DOHH2 (cell line): Measurements from ENCODE around the gene STK11.

Experiments
- H3F3A ChIP-seq: fragments of 200-600 bp; sonication (generic), shearing (Covaris generic); 2 replicates; pipeline ENCODE4 v1.6.0; 2016; ENCODE audit warnings: antibody characterized with exemption, mild to moderate bottlenecking; ENCODE audit not compliant: control insufficient read depth, insufficient read depth
- H3K27ac ChIP-seq: fragments of 200-600 bp; sonication (generic); 2 replicates; pipeline ENCODE4 v1.5.1; 2014; ENCODE audit warnings: low read depth, mild to moderate bottlenecking, low read length, moderate library complexity
- H3K27me3 ChIP-seq: fragments of 200-600 bp; sonication (generic); 2 replicates; pipeline ENCODE4 v1.6.1; 2014; ENCODE audit warnings: mild to moderate bottlenecking, low read length, mixed read lengths; ENCODE audit not compliant: control insufficient read depth
- H3K36me3 ChIP-seq: fragments of 200-600 bp; sonication (generic); 2 replicates; pipeline ENCODE4 v1.6.1; 2014; ENCODE audit warnings: mild to moderate bottlenecking, low read length, moderate library complexity, mixed read lengths; ENCODE audit not compliant: control insufficient read depth
- H3K4me1 ChIP-seq: fragments of 200-600 bp; sonication (generic); 2 replicates; pipeline ENCODE4 v1.6.1; 2014; ENCODE audit warnings: mild to moderate bottlenecking, low read length, mixed read lengths; ENCODE audit not compliant: control insufficient read depth
- H3K4me2 ChIP-seq: fragments of 200-600 bp; sonication (generic); 2 replicates; pipeline ENCODE4 v1.6.0; 2014; ENCODE audit warnings: mild to moderate bottlenecking, low read length, moderate library complexity
- H3K4me3 ChIP-seq: fragments of 200-600 bp; sonication (generic); 2 replicates; pipeline ENCODE4 v1.5.1; 2014; ENCODE audit warnings: mild to moderate bottlenecking, low read length, mixed read lengths
- H3K79me2 ChIP-seq: fragments of 200-600 bp; sonication (generic); 2 replicates; pipeline ENCODE4 v1.6.1; 2014; ENCODE audit warnings: mild to moderate bottlenecking, low read length, mixed read lengths; ENCODE audit not compliant: control insufficient read depth
- H3K9me2 ChIP-seq: fragments of 200-600 bp; sonication (generic); replicated peaks from 2 replicates; pipeline ENCODE4 v1.6.1; 2014; ENCODE audit warnings: mild to moderate bottlenecking, low read length, mixed read lengths; ENCODE audit not compliant: control insufficient read depth
- H3K9me3 ChIP-seq: fragments of 200-600 bp; sonication (generic); 2 replicates; pipeline ENCODE4 v1.6.1; 2014; ENCODE audit warnings: antibody characterized with exemption, low read length, mixed read lengths; ENCODE audit not compliant: control insufficient read depth, insufficient read depth
- H4K20me1 ChIP-seq: fragments of 200-600 bp; sonication (generic); 2 replicates; pipeline ENCODE4 v1.6.0; 2014; ENCODE audit warnings: low read depth, mild to moderate bottlenecking, antibody characterized with exemption, low read length, moderate library complexity; ENCODE audit not compliant: control insufficient read depth, insufficient read depth
- CTCF ChIP-seq: fragments of 200-600 bp; sonication (generic); IDR thresholded peaks from one replicate; pipeline ENCODE4 v1.5.1; 2014; ENCODE audit warnings: antibody characterized with exemption, mild to moderate bottlenecking, low read depth, low read length; ENCODE audit not compliant: poor library complexity, severe bottlenecking
- EZH2phosphoT487 ChIP-seq: fragments of 200-600 bp; sonication (generic); IDR thresholded peaks from 2 replicates; pipeline ENCODE4 v1.6.1; 2017; ENCODE audit warnings: borderline replicate concordance, mild to moderate bottlenecking, antibody characterized with exemption, low read length, moderate library complexity, mixed read lengths

Gene STK11

GRCh38 chr19:1277061-1277460 lies 71.5 kb downstream of the STK11 start:
- Histone ChIP-seq H3K4me1 (peaks cover 36% of the 10 kb centered on the region), H3K4me3 (peak overlapping the region; percentile 76), H3K9me3 (no peaks in the 10 kb centered on the region), H3F3A (peaks cover 26% of the 10 kb centered on the region), H3K27ac (no peak overlapping the region), H3K79me2 (peaks cover 42% of the 10 kb centered on the region), H3K4me2 (peak overlapping the region; percentile 96), H4K20me1 (peaks cover 5% of the 10 kb centered on the region), H3K36me3 (peaks cover 79% of the 10 kb centered on the region), H3K9me2 (no peaks in the 10 kb centered on the region), H3K27me3 (no peaks in the 10 kb centered on the region)
- no peak for TF ChIP-seq CTCF
- TF ChIP-seq EZH2phosphoT487, result no peak
